ENCODE data around the gene STK24. TPM values are rescaled to one million over a fixed set of nuclear protein-coding genes. Genes with fewer than 3 reads are reported as not detected.

STK24 gene
- polyA plus RNA-seq, 3 donors, result 14.2 to 59.8 (median 28.9) TPM

DNA sequence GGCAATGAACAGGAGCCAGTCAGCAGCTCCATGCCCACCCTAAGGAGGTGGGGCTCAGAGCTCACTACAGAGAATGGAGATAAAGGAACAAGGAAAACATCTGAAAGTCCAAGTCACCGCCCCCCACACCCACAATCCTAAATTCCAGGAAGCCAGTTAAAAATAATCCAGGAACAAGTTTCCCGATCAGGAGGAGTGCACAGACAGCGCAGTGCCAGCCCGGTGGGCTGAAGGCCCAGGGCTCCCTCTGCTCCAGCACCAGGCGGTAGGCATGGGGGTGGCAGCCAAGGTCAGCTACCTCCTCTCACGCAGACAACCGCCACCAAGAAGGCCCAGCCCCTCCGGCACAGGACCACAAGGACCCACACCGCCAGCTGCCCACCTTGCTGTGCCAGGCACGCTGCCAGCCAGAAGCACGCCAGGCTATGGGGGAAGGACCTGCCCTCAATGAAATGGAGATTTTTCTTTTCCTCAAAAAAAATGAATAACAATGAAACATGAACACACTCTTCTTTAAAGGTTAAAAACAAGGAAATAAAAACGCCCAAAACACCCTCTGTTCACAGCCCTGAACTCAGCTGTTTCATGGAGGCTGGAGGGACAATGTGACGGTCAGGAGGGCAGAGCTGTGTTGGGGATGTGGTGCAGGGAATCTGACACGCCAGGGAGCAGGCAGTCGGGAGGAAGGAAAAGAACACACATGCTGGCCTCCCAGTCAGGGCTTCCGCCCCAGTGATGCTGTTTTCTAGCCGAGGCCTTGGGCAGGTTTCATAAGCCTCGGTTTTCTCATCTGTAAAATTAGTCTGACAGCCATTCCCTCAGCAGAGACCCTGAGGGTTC lies 11.0 kb downstream of the STK24 start:
- peaks cover 100% of the 10 kb centered on the region for H3K79me2 ChIP-seq (ENCODE audit: insufficient read depth, low read length)
- peaks cover 0 to 2% (median 0%) of the 10 kb centered on the region in 7 donors for H3K9me3 Mint-ChIP-seq
- H3K27ac ChIP-seq (ENCODE audit: low read depth in 1 of 2, low read length in 2 of 2), result peak overlapping the region; percentile 20 to 35
- WGBS (ENCODE audit: insufficient coverage), result 48% methylated on average over 10 of the region's 18 CpGs
- intact Hi-C loops (cut with micrococcal nuclease), result loop anchor here in 1 of 2 donors (10.0 kb wide), 1 partner anchor 91 kb away; no protein-coding TSS in a partner anchor
- H2AFZ ChIP-seq (ENCODE audit: insufficient read depth, low read depth, low read length, poor library complexity, severe bottlenecking), result no peak overlapping the region
- H3K9ac ChIP-seq (ENCODE audit: insufficient read depth, low read length, poor library complexity, severe bottlenecking), result no peak overlapping the region
- no peaks in the 10 kb centered on the region for H3K9me3 ChIP-seq (replicated peaks in 1 of 2; ENCODE audit: control insufficient read depth in 1 of 2, insufficient read depth in 1 of 2, low read length in 2 of 2)
- no peak for DNase-seq
- peak overlapping the region; percentile 40 to 86 (median 71) for H3K27ac Mint-ChIP-seq
- no peaks in the 10 kb centered on the region for H3K27me3 ChIP-seq (ENCODE audit: control insufficient read depth in 2 of 2, insufficient read depth in 2 of 2, low read length in 2 of 2)
- H3K4me3 Mint-ChIP-seq, result peak overlapping the region; percentile 24 to 49
- H3K36me3 Mint-ChIP-seq, result peaks cover 16 to 21% of the 10 kb centered on the region in 2 donors
- no peak overlapping the region for H3K4me2 ChIP-seq (replicated peaks; ENCODE audit: extremely low read depth, low read length, poor library complexity, severe bottlenecking)
- H3K27me3 Mint-ChIP-seq (ENCODE audit: low read depth in 3 of 3), result peaks cover 0 to 2% (median 0%) of the 10 kb centered on the region in 3 donors
- H4K20me1 ChIP-seq (ENCODE audit: insufficient read depth, low read length), result peaks cover 99% of the 10 kb centered on the region
- H3K4me1 Mint-ChIP-seq, result peaks cover 83% of the 10 kb centered on the region
- peaks cover 0 to 6% of the 10 kb centered on the region in 2 donors for H3K36me3 ChIP-seq (replicated peaks in 1 of 2; ENCODE audit: control insufficient read depth in 1 of 2, insufficient read depth in 2 of 2, low read length in 2 of 2)
- TF ChIP-seq, protein P1, sequence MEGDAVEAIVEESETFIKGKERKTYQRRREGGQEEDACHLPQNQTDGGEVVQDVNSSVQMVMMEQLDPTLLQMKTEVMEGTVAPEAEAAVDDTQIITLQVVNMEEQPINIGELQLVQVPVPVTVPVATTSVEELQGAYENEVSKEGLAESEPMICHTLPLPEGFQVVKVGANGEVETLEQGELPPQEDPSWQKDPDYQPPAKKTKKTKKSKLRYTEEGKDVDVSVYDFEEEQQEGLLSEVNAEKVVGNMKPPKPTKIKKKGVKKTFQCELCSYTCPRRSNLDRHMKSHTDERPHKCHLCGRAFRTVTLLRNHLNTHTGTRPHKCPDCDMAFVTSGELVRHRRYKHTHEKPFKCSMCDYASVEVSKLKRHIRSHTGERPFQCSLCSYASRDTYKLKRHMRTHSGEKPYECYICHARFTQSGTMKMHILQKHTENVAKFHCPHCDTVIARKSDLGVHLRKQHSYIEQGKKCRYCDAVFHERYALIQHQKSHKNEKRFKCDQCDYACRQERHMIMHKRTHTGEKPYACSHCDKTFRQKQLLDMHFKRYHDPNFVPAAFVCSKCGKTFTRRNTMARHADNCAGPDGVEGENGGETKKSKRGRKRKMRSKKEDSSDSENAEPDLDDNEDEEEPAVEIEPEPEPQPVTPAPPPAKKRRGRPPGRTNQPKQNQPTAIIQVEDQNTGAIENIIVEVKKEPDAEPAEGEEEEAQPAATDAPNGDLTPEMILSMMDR (IDR thresholded peaks at IDR 0.05), result no peak
- no peak overlapping the region for H3K4me3 ChIP-seq (replicated peaks in 1 of 3; ENCODE audit: low read depth in 2 of 3, low read length in 3 of 3)
- peaks cover 61 to 76% of the 10 kb centered on the region in 2 donors for H3K4me1 ChIP-seq (ENCODE audit: control insufficient read depth in 1 of 2, insufficient read depth in 2 of 2, low read length in 2 of 2)

DNA sequence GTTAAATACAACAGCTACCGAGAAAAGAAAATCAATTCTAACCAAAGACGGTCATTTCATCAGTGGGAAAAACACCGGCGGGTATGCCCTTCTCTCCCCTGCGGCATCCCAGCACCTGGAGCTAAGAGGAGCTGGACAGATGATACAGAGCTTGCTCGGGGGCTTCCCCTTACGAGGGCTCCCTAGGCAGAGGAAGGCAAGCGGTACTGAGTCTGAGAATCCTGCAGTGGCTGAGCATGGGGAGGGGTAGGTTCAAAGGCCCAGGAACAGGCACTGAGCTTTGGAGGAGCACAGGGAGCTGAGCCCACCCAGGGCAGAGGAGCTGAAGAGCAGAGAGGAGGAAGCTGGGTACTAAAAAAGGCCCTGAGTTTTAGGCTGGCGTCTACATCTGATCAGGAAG lies 12.7 kb downstream of the STK24 start:
- Histone ChIP-seq H3K9me3 (replicated peaks in 1 of 2; ENCODE audit: control insufficient read depth in 1 of 2, insufficient read depth in 1 of 2, low read length in 2 of 2) (no peaks in the 10 kb centered on the region), H3K36me3 (replicated peaks in 1 of 2; ENCODE audit: control insufficient read depth in 1 of 2, insufficient read depth in 2 of 2, low read length in 2 of 2) (peaks cover 0 to 12% of the 10 kb centered on the region in 2 donors), H3K79me2 (ENCODE audit: insufficient read depth, low read length) (peaks cover 100% of the 10 kb centered on the region), H3K9ac (ENCODE audit: insufficient read depth, low read length, poor library complexity, severe bottlenecking) (no peak overlapping the region), H3K4me3 (replicated peaks in 1 of 3; ENCODE audit: low read depth in 2 of 3, low read length in 3 of 3) (no peak overlapping the region), H2AFZ (ENCODE audit: insufficient read depth, low read depth, low read length, poor library complexity, severe bottlenecking) (no peak overlapping the region), H3K4me2 (replicated peaks; ENCODE audit: extremely low read depth, low read length, poor library complexity, severe bottlenecking) (no peak overlapping the region), H3K27me3 (ENCODE audit: control insufficient read depth in 2 of 2, insufficient read depth in 2 of 2, low read length in 2 of 2) (no peaks in the 10 kb centered on the region), H3K27ac (ENCODE audit: low read depth in 1 of 2, low read length in 2 of 2) (no peak overlapping the region), H4K20me1 (ENCODE audit: insufficient read depth, low read length) (peaks cover 100% of the 10 kb centered on the region), H3K4me1 (ENCODE audit: control insufficient read depth in 1 of 2, insufficient read depth in 2 of 2, low read length in 2 of 2) (peaks cover 44 to 58% of the 10 kb centered on the region in 2 donors)
- Mint-ChIP-seq H3K27me3 (ENCODE audit: low read depth in 3 of 3) (peaks cover 0 to 2% (median 0%) of the 10 kb centered on the region in 3 donors), H3K27ac (peak overlapping the region in 2 of 7 donors; percentile 35 to 78), H3K4me1 (peaks cover 74% of the 10 kb centered on the region), H3K4me3 (no peak overlapping the region), H3K9me3 (peaks cover 0 to 2% (median 0%) of the 10 kb centered on the region in 7 donors), H3K36me3 (peaks cover 26 to 30% of the 10 kb centered on the region in 2 donors)
- intact Hi-C loops (cut with micrococcal nuclease), result loop anchor here in 1 of 2 donors (10.0 kb wide), 1 partner anchor 89 kb away; no protein-coding TSS in a partner anchor
- TF ChIP-seq, protein P1 (IDR thresholded peaks at IDR 0.05), result no peak
- WGBS (ENCODE audit: insufficient coverage), result 83% methylated on average over 8 of the region's 9 CpGs
- no peak for DNase-seq
